NCI-H2227 treated with DMSO at 0.1 percent for 48 hours (cell line): ENCODE results near the gene PNMA6E.

Experiments used
- DNase-seq: peaks from one replicate; lab custom pipeline; 2025; lab: John Stamatoyannopoulos, UW

Gene PNMA6E

DNA sequence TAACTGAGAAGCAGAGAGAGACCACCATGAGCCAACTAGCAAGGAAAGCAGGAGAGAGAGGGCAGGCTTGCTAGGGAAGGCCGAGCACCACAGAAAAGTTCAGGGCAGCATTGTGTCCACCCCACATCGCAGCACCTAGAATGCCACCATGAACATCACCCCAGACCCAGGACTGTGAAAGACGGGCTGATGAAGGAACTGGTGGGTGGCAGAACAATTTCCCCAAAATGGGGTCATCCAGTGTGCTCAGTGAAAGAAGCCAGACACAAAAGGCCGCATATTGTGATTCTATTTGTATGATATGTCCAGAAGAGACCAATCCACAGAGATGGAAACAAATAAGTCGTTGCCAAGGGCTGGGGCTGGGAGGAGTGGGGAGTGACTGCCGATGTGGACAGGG, 16.8 kb downstream of the PNMA6E start:
- no peak for DNase-seq

DNA sequence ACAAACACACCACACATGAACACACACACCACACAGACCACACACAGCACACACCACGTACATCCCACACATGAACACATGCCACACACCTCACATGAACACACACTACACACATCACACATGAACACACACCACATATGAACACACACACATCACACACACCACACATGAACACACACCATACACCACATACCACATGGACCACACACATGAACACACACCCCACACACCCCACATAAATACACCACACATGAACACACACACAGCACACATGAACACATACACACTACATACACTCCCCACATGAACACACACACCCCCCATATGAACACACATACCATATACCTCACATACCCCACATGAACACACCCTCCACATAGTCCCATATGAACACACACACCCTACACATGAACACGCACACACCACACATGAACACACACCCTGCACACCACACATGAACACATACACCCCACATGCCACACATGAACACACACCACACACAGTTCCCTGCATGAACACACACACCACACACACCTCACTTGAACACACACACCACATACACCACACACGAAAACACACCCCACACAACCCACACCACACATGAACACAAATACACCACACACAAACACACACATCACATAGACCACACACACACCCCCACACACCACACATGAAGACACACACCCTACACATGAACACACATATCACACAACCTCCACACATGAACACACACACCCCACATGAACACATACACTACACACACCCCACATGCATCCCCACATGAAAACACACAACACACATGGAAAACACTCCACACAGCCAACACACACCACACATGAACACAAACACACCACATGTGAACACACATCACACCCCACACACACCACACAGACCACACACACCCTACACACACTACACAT, 18.3 kb downstream of the PNMA6E start:
- DNase-seq = no peak

DNA sequence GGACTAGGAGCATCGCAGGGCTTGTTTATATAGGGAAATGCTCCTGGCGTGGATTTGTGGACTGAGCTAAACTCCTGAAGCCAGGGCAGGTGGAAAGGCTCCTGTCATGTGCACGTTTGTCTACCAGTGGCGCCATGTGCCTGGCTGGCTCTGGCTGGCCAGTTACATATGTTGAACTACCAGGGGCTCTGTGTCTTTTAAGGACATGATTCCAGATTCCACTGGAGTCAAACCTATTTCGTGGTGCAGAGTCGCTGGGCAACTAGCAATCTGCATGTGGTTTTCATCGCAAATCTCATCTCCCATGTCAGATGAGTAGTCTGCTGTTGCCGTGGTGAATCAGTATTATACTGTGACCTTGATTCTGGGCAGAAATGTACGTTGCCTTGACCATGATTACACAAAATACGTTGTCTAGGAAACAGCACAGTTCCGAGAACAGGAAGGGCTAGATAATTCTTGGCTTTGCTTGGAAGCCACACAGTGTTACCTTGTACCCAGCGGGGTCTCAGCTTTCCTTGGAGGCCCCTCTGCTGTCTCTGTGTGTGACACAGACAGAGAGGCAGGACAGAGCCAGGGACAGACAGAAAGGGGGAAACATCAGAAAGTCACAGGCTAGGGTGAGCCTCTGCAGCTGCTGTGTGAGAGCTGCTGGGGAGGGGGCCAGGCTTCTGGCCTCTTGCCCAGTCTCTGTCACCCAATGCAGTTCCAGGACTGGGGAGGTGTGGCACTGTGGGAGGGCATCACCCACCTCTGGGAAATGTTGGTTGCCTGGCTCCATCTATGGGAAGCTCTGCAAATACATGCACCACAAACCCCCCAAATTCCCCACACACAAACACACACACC, 19.2 kb downstream of the PNMA6E start:
- DNase-seq = peak; percentile 70

DNA sequence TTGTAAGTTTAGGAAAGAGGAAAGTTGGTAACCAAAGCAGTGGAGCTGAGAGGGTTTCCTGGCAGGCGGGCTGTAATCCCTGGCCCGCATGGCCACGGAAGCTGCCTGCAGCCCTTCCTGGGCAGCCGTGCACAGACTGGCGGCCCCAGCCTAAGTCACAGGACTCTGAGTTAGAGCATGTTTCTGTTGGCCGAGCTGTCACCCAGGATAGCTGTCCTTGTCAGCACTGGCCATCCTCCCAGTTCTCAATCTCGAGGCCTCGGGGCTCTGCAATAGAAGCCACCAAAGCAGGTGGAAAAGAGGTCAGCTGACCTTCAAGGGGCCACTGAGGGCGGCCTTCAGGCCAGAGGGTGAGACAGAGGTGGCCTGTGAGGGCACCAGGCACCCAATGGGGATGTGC, 20.5 kb downstream of the PNMA6E start:
- no peak for DNase-seq

DNA sequence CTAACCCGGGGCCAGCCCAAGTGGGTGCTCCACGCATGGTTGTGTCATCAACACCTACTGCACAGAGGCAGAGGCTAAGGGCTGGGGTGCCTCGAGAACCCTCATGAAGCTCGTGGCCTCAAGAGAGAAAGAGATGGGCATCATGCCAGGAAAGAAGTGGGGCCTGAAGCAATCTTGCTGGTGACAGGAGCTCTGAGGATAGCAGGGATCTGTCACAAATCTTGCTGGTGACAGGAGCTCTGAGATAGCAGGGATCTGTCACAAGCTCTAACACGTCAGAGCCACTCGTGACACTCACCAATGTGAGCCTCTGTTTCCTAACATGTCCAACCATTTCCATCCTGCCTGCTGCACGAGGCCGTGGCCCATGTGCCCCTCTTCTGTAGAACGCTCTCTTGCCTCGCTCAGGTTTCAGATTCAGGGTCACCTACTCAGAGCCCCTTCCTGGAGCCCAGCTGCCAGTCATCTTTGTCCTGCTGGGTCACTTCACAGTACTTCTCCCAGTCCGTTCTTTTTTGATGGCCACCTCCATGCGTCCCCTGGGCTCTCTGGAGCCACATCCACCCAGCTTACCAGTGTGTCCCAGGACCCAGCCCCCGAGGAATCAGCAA, 21.1 kb downstream of the PNMA6E start:
- DNase-seq = no peak

DNA sequence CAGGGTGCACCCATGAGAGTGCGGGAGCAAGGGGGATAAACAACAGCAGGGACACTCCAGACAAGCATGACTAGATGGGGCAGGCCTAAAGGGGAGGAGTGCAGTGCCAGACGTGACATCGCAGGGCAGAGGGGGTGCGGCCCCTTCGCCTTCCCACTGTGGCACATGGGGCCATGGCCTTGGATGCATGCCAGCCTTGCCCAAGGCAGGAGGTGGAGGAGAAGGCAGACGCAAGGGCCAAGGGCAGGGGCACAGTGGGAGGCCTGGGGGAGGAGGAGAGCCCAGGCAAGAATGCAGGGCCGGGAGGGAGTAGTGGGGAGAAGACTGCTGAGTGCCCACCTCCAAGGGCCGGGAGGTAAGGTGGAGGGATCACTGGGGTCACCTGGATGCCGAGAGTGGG, 21.6 kb downstream of the PNMA6E start:
- DNase-seq = no peak

DNA sequence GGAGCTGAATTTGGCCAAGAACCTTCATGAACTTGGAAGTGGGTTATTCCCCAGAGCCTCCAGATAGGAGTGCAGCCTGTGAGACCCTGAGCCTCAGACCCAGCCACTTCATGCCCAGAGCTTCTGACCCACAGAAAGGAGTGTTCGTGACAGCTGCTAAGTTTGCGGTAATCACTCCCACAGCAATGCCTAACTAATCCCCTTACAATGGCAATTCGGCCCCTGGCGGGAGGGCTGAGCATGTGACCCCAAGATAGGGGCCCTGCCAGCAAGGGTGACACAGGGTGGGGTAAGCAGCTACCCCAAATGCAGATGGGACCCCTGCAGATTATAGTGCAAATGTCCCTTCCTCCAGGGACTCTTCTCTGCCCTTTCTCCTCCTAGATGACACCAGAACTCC, 22.5 kb downstream of the PNMA6E start:
- no peak for DNase-seq

DNA sequence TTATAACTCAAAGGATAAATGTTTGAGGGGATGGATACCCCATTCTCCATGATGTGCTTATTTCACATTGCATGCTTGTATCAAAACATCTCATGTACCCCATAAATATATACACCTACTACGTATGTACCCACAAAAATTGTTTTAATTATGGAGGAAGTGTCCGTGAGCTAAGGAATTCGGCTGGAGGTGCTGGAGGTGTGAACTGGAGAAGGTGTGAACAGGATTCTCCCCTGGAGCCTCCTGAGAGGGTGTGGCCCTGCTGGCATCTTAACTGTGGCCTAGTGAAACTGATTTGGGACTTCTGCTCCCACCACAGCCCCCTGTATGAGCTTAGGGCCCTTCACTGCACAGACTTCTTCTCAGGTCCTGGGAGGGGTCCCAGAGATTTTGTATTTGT, 23.4 kb downstream of the PNMA6E start:
- DNase-seq = no peak

DNA sequence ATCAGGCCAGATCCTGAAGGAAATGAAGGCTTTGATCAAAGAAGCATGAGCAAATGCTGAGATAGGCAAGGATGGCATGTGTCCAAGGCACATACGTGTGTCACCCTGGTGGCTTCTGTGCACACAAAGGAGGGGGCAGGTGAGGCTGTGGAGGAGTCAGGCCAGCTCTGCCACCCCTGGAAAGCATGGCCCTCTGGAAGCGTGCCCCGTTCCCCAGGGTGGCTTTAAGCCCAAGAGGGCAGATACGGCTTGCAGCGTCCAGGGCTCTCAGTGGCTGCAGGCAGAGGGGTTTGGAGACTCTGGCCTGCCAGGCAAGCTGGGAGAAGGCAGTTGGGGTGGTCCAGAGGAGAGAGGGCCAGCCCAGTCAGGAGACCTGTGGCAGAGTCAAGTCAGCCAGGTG, 25.6 kb downstream of the PNMA6E start:
- DNase-seq = no peak

DNA sequence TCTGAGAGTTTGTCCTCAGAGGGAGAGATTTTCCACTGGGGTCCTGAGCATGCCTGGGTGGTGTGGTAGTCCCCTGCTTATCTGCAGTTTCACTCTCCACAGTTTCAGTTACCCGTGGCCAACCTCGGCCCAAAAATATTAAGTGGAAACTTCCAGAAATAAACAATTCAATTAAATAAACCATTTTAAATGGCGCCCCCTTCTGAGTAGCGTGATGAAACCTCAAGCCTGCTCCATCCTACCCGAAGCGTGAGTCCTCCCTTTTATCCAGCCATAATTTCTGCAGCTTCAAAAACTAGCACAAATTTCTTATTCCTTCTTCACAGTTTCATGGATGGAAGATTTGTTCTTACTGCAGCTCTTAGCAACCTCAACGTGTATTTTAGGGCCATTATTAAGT, 26.7 kb downstream of the PNMA6E start:
- no peak for DNase-seq

DNA sequence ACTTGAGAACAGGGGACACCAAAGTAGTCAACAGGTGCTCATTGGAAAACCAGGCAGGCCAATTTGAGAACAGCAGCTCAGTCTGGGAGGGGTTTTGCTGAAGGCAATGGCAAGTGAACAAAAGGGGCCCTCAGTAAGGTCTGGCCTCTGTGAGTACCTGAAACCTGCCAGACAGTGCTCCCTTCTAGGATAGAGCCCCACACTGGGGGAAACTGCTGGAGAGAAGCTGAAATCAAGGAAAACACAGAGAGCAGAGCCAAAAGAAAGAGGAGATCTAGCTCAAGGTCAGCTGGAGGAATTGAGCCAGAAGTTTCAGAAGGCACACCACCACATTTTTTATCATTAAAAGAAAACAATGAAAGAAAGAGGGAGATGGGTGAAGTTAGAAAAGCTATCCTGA, 28.2 kb downstream of the PNMA6E start:
- no peak for DNase-seq

DNA sequence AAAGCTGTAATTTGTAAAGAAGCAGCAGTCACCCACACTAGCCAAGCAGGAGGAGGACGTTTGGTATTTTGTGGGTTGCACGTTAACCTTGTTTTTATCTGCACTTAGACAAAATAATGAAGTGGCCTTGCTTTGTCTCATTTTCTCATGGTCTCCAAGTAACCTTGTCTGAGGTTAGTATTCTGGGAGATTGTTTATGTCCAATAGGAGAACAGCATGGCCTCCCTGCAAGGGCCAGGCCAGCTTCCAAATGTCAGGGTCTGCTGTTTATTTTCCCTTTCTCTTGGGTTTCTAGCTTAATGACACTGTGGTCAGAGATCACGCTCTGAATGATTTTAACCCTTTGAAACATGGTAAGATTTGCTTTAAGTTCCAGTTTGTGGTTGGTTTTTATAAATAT, 29.9 kb downstream of the PNMA6E start:
- DNase-seq = no peak

DNA sequence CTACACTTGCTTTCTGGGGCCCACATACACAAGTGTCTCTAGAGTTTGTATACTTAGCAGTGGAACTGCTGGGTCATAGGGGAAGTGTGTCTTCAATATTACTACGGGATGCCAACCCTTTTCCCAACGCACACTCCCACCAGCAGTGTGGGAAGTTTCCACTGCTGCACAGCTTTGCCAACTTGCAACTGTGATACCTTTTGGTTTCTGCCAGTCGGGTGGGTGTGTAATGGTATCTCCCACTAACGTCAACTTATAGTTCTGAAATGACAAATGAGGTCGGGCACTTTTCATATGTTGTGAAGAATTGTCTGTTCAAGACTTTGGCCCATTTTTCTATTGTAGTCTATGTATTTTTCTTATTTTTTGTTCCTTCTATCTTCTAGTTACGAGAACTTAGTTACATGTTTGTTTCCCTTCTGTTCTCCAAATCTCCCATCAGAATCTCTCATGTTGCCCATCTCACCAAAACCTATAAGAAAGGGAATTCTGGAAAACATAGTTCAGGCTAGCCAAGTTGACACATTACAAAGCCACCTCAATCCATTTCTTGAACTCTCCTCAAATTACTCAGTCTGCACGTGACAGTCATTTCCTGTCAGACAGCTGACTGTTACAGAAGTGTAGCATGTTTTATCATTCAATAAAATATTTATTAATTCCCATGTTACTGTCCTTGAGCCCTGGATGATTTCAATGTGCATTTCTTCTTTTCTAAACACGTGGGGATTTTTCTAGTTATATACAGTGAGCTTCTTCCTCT, 30.7 kb downstream of the PNMA6E start:
- DNase-seq = no peak

DNA sequence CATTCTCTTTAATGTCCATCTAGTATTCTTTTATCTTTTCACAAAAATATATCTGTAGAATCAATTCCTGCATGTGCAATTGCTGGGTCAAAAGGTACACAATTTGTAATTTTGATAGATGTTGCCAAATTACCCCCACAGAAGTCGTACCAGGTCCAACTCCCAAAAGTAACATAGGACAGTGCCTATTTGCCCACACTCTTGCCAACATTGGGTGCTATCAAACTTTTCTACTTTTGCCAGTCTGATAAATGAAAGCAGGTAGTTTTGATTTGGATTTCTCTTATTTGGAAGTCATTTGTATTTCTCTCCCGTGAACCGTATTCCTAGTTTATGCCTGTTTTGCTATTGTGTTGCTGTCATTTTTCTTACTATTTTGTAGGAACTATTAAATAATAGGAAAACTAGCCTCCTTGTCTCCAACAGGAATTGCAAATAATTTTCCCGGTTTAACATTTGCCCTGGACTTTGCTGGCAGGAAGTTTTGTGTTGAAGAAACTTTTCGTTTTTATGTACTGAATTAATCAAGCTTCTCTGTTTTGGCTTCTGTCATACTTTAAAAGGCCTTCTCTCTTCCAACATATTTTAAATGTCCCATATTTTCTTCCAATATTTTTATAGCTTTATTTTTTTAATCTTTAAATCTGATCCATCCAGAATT, 34.1 kb downstream of the PNMA6E start:
- DNase-seq = no peak

DNA sequence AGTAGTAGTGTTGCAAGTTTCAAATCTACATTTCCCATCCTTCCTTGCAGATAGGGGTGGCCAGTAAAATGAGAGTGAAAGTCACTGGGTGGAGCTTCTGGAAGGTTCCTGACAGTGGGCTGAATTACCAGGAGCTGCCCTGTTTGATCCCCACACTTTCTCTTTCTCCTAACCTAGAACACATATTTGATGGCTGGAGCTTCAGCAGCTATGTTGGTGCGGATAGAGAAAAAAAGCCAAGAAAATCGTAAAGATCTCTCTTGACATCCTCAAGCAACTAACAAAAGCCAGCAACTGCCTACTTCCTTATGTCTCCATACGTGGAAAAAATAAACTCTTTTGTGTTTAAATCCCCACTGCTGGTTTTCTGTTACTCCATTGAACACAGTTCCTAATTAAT, 35.0 kb downstream of the PNMA6E start:
- no peak for DNase-seq

DNA sequence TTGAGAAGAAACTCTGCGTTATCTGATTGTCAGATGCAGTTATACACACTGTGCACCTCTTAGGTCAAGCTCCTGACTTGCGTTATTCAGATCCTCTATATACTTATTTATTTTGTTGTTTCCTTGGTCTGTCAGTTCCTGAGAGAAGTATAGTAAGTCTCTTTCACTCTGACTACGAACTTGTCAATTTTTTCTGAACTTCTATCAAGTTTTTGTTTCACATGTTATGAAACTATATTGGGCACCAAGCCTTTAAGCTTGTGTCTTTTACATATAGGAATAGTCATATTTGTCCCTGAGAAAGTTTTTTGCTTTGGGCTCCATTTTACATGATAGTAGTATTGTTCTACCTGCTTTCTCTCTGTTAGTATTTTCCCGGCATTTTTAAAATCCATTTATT, 35.5 kb downstream of the PNMA6E start:
- no peak for DNase-seq

DNA sequence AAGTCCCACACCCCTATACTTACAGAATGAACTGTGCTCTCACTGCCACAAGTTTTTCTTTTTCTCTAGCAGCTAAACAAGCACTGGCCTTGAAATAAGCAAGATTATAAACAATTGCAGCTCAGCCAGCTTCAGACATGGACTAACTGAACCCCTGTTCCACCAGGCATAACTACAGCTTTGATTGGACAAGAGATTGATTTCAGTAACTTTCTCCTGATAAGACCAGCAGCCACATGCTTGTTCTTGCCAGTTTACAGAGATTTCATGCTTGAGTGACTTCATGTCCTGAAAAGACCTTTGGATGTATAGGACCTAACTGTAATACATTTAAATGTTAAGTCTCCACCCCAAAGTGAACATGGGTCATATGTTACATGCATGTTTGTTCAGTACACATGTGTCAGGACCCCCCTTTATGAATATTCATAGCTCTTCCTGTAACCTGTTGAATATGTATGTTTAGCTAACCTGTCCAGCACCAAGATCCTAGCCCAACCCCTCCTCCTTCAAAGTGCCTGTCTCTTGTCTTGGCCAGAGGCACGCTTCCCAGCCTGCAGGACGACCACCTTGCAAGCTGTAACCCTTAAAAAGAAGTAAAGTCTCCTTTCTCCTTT, 39.3 kb downstream of the PNMA6E start:
- no peak for DNase-seq

DNA sequence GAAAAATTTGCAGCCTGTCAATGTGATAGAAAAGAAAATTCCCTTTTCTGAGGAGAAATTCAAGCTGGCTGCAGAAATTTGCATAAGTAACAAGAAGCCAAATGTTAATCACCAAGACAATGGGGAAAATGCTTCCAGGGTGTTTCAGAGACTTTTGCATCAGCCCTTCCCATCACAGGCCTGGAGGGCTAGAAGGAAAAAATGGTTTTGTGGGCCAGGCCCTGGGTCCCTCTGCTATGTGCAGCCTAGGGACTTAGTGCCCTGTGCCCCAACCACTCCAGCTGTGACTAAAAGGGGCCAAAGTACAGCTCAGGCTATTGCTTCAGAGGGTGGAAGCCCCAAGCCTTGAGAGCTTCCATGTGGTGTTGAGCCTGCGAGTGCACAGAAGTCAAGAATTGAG, 43.3 kb downstream of the PNMA6E start:
- no peak for DNase-seq

DNA sequence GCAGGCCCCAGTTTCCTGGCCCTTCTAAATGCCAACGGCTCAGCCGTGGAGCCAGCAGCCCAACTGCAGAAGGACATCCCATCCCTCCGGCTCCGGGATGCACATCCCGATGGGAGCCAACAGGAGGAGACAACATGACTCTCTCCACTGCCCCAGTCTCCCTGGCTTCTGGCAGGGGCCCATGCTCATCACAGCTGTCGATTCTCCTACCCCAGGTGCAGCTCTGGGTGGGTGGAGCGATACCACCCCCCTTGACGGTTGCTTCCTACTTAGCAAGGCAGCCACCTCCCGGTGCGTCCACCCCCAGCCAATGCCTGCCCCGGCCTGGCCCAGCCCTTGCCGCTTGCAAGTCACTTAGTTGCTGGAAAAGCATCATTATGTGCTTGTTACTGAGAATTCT, 47.7 kb downstream of the PNMA6E start:
- DNase-seq = no peak

DNA sequence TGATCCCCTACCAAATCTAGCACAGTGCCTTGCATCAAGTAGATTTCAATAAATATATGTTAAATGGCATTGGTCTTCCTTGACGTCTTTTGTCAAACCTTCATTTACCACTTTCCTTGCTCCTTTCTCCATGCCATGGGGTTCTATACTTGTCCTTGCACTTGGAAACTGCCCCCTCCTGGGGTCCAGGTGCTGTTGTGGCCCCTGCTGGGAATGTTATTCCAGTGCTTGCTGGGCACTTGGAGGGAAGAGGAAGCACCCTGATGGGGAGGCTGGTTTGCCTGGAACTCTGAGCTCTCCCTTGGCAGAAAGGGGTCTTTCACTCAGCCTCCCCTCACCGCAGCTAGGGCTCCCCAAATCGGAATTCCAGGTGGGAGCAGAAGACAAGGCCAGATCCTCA, 48.3 kb downstream of the PNMA6E start:
- DNase-seq = no peak

DNA sequence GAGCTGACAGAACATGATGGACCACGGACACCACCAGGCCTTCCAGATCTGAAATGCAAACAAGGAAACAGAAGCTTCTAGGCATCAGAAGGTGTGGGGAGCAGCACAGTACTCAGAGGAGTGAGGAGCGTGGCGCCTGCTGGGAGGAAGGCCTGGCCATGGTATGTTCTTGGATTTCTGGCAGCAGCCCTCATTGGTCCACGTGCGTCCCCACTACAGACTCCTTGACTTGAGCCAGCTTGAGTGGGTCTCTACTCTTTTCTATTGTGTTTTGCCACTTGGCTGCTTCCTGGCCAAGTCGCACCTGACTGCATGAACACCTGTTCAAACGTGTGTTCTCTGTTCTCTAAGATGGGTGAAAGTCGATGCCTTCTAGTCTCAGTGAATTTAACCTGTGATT, 49.2 kb downstream of the PNMA6E start:
- no peak for DNase-seq
